Measurements from ENCODE around the gene UBE2D4. TPM values are rescaled to one million over a fixed set of nuclear protein-coding genes. Genes with fewer than 3 reads are reported as not detected.

The UBE2D4 gene
- total RNA-seq, 1 donor from 2014 or later: 27.4 TPM

DNA sequence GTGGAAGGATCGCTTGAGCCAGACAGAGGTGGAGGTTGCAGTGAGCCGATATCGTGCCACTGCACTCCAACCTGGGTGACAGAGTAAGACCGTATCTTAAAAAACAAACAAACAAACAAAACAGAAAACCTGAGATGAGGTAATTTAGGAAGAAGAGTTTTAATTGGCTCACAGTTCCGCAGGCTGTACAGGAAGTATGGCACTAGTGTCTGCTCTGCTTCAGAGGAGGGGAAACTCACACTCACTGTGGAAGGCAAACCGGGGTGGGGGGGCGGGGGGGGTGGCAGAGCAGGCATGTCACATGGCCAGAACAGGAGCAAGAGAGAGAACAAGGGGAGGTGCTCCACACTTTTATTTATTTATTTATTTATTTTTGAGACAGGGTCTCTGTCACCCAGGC is 5.1 kb downstream of the UBE2D4 start:
- no peak for DNase-seq (ENCODE audit: low read depth)
- no peaks in the 10 kb centered on the region for H3K36me3 ChIP-seq (ENCODE audit: control insufficient read depth, insufficient read depth, low read length)
- H3K27me3 ChIP-seq (ENCODE audit: control insufficient read depth, insufficient read depth, low read length): no peaks in the 10 kb centered on the region
- TF ChIP-seq CTCF (IDR thresholded peaks at IDR 0.05; ENCODE audit: insufficient read depth, low read length, poor library complexity, severe bottlenecking): no peak
- no peak overlapping the region for H3K4me3 ChIP-seq (ENCODE audit: low read depth, low read length)

- no peak for TF ChIP-seq CTCF (IDR thresholded peaks at IDR 0.05; ENCODE audit: insufficient read depth, low read length, poor library complexity, severe bottlenecking)
Measured at GRCh38 chr7:43933902-43934560, 7.8 kb downstream of the UBE2D4 start.

GRCh38 chr7:43937444-43937843 is 11.2 kb downstream of the UBE2D4 start:
- DNase-seq (ENCODE audit: low read depth): no peak
- no peak for TF ChIP-seq CTCF (IDR thresholded peaks at IDR 0.05; ENCODE audit: insufficient read depth, low read length, poor library complexity, severe bottlenecking)
- no peaks in the 10 kb centered on the region for H3K27me3 ChIP-seq (ENCODE audit: control insufficient read depth, insufficient read depth, low read length)
- no peak overlapping the region for H3K4me3 ChIP-seq (ENCODE audit: low read depth, low read length)
- no peaks in the 10 kb centered on the region for H3K36me3 ChIP-seq (ENCODE audit: control insufficient read depth, insufficient read depth, low read length)

More at GRCh38 chr7:43933902-43934560, 7.8 kb downstream of the UBE2D4 start:
- no peak overlapping the region for H3K4me3 ChIP-seq (ENCODE audit: low read depth, low read length)
- H3K36me3 ChIP-seq (ENCODE audit: control insufficient read depth, insufficient read depth, low read length): no peaks in the 10 kb centered on the region
- no peaks in the 10 kb centered on the region for H3K27me3 ChIP-seq (ENCODE audit: control insufficient read depth, insufficient read depth, low read length)
- no peak for DNase-seq (ENCODE audit: low read depth)

DNA sequence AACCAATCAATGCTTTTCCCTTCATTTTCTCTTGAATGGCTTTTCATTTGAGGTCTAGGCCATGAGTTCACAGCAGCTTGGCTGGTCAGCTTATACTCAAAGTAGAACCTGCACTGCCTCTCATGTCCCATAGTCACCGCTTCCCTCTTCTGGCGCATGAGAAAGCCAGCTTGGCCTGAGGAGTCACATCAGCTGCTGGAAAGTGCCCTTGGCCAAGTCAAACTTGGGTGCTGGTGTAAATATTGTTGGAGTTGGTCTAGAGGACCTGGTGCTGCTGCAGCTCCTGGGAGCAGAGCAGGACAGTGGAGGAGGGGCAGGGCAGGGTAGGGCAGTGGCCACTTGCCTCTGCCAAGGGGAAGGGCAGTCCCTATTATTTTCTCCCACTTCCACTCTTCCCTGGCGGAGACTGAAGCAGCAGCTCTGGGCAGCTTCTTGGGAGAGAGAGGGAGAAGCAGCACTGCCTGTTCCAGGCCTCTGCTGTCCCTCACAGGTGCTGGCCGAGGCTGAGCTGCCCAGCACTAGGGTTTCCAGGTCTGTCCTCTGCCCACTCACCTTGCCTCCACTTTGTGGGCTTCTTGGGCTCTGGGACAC is 12.8 kb downstream of the UBE2D4 start:
- Histone ChIP-seq H3K4me3 (ENCODE audit: low read depth, low read length) (no peak overlapping the region), H3K27me3 (ENCODE audit: control insufficient read depth, insufficient read depth, low read length) (no peaks in the 10 kb centered on the region), H3K36me3 (ENCODE audit: control insufficient read depth, insufficient read depth, low read length) (no peaks in the 10 kb centered on the region)
- no peak for TF ChIP-seq CTCF (IDR thresholded peaks at IDR 0.05; ENCODE audit: insufficient read depth, low read length, poor library complexity, severe bottlenecking)
- no peak for DNase-seq (ENCODE audit: low read depth)

- Histone ChIP-seq H3K27me3 (ENCODE audit: control insufficient read depth, insufficient read depth, low read length) (no peaks in the 10 kb centered on the region), H3K36me3 (ENCODE audit: control insufficient read depth, insufficient read depth, low read length) (no peaks in the 10 kb centered on the region), H3K4me3 (ENCODE audit: low read depth, low read length) (no peak overlapping the region)
- DNase-seq (ENCODE audit: low read depth): no peak
- TF ChIP-seq CTCF (IDR thresholded peaks at IDR 0.05; ENCODE audit: insufficient read depth, low read length, poor library complexity, severe bottlenecking): no peak
Measured at GRCh38 chr7:43942250-43942649, 16.0 kb downstream of the UBE2D4 start.

- no peaks in the 10 kb centered on the region for H3K27me3 ChIP-seq (ENCODE audit: control insufficient read depth, insufficient read depth, low read length)
- no peaks in the 10 kb centered on the region for H3K36me3 ChIP-seq (ENCODE audit: control insufficient read depth, insufficient read depth, low read length)
- TF ChIP-seq CTCF (IDR thresholded peaks at IDR 0.05; ENCODE audit: insufficient read depth, low read length, poor library complexity, severe bottlenecking): no peak
- no peak for DNase-seq (ENCODE audit: low read depth)
- H3K4me3 ChIP-seq (ENCODE audit: low read depth, low read length): no peak overlapping the region
Measured at GRCh38 chr7:43942997-43943396, 16.8 kb downstream of the UBE2D4 start.
